Right hindlimb (tissue), 1 donor: ENCODE data around the gene PSMD8.
"Not testable (repeated sequence)": the region's sequence is repeated elsewhere in the genome, so short reads cannot be mapped to it uniquely, and the experiment has no call there.

Source experiments
- DNase-seq: peaks from one replicate; pipeline ENCODE4 v3.0.0-alpha.2; 2018

PSMD8 gene

DNA sequence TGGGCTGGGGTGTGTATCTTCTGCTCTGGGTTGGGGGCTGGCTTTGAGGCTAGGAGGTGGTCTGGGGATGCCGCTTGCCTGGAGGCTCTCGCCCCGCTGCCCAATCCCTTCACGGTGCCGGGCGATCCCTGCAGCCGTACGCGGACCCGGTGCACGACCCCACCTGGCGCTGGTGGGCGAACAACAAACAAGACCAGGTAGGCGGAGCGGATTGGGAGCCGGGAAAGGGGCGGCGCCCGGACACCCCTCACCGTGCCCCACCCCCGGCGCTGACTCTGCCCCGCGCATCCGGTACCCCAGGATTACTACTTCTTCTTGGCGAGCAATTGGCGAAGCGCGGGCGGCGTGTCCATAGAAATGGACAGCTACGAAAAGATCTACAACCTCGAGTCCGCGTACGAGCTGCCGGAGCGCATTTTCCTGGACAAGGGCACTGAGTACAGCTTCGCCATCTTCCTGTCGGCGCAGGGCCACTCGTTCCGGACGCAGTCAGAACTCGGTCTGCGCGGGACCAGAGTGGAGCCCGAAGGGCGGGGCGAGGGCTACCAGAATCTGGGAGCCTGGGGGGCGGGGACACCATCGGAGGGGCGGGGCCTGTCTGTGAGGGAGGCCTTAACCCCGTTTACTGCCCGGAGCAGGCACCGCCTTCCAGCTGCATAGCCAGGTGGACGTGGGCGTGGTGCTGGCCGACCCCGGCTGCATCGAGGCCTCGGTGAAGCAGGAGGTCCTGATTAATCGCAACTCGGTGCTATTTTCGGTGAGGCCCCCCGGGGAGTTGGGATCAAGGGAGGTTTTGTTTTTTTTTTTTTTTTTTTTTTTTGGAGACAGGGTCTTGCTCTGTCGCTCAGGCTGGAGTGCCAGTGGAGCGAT lies 12.1 kb upstream of the PSMD8 start:
- peak; percentile 71 for DNase-seq

DNA sequence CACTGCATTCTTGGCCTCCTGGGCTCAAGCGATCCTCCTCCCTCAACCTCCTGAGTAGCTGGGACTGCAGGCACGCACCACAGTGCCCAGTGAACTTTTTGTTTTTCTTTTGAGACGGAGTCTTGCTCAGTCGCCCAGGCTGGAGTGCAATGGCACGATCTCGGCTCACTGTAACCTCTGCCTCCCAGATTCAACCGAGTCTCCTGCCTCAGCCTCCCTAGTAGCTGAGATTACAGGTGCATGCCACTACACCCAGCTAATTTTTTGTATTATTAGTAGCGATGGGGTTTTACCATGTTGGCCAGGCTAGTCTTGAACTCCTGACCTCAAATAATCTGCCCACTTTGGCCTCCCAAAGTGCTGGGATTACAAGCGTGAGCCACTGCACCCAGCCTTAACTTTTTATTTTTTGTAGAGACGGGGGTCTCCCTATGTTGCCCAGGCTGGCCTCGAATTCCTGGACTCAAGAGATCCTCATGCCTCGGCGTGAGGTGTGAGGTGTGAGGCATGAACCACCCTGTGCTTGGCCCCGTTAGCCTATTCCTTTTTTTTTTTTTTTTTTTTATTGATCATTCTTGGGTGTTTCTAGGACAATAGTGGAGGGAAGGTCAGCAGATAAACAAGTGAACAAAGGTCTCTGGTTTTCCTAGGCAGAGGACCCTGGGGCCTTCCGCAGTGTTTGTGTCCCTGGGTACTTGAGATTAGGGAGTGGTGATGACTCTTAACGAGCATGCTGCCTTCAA lies 11.3 kb upstream of the PSMD8 start:
- DNase-seq, result not testable (repeated sequence)

DNA sequence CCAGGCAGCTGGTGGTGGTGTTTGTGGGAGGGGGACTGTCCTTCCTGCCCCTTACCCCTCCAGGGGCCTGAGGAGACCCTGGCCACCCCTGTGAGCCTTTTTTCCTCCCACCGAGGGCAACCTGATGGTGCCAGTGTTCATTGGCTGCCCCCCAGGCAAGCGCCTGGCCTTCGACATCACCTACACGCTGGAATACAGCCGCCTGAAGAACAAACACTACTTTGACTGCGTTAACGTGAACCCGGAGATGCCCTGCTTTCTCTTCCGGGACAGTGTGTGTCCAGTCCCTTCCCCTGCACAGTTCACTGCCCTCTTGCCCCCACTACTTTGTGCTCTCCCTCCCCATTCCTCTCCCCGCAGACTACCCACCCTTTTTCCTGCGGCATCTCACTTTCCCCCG lies 7.3 kb upstream of the PSMD8 start:
- no peak for DNase-seq

DNA sequence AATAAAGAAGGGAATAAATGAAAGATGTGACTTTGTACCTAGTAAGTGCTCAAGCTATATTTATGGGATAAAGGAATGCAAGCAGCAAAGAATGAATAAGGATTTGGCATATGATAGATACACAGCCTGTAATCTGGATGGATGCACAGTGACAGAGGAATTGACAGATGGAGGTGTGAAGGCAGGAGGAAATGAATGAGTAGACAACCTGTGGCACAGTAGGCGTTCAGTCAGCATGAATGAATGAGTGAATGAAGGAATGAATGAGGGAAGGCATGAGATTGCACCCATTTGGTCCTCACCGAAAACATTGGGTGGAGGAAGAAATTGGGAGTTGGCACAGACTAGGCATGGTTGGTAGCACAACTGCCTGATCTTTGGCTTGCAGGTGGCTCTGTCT lies 4.8 kb upstream of the PSMD8 start:
- DNase-seq, result no peak

DNA sequence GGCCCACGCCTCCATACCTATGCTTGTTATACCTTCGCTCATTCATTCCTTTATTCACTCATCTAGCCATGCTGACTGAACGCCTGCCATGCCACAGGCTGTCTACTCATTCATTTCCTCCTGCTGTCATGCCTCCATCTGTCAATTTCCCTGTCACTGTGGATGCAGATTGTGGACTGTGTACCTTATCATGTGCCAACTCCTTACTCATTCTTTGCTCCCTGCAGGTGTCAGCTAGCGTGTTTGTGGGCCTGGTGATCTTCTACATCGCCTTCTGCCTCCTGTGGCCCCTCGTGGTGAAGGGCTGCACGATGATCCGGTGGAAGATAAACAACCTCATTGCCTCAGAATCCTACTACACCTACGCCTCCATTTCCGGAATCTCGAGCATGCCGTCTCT lies 4.1 kb upstream of the PSMD8 start:
- DNase-seq, result no peak

DNA sequence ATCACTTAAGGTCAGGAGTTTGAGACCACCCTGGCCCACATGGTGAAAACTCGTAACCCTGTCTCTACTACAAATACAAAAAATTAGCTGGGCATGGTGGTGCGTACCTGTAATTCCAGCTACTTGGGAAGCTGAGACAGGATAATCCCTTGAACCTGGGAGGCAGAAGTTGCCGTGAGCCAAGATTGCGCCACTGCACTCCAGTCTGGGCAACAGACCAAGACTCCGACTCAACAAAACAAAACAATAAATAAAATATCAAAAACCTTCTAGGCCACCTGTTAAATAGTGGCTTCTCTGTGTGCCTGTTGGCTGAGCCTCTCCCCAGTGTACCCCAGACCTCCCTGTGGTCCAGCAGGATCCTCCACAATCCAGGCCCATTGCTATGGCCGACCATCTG lies 3.3 kb upstream of the PSMD8 start:
- DNase-seq, result no peak

DNA sequence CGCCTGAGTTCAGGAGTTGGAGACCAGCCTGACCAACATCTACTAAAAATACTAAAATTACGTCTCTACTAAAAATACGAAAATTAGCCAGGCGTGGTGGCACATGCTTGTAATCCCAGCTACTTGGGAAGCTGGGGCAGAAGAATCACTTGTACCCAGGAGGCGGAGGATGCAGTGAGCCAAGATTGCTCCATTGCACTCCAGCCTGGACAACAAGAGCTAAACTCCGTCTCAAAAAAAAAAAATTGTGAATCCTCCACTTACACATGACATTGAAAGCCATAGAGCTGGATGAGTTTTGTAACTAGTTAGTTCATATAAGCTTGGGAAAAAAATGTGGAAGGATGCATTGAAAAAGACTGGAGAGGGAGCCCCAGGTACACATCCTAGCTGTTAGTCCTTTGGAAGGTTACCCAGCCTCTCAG lies 452 bp upstream of the PSMD8 start:
- no peak for DNase-seq

DNA sequence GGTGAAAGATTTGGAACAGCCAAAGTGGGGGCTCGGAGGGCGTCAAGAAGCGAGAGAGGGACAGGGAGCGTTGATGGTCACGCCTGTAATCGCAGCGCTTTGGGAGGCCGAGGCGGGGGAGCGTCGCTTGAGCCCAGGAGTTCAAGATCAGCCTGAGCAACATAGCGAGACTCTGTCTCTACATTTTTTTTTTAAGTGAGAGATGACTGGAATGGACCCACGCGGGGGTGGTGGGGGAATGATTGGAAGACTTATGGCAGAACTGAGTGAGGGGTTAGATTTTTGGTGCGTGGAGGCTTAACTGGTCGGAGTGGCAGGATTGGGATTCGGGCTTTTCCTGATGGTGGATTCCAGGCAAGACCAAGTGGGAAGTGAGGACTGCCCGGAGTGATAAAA lies 725 bp downstream of the PSMD8 start:
- no peak for DNase-seq

DNA sequence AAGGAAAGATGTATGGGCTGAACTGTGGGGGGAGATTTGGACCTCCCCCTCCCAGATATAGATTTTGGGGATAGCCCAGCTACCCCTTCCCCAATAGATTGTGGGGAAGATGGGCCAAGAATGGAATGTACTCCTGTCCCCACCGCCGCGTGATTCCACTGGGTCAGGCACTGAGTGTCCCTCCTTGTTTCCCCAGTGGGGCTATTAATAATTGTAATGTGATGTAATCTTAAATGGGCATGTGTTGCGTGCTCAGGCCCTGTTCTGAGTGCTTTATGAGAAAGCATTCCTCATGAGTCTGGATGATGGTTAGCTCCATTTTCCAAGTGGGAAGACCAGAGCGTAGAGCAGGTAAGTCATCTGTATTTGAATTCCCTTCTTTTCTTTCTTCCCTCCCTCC lies 1.4 kb downstream of the PSMD8 start:
- DNase-seq, result no peak

DNA sequence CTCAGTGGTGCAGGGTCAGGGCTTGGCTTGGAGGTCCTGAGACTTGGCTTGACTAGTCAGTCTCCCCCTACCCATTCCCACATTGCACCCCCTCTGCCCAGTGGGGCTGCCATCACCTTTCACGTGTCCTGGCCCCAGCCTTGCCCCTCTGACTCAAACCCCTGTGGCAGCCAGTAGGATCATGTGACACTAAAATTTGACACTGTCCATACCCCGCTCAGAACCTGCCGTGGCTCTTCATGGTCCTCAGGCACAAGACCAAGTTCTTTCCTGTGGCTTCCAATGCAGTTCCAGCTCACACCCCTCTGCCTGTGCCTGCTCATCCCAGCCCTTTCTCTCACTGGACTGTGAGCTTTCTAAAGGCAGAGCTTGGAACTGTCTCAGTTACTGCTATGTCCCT lies 2.2 kb downstream of the PSMD8 start:
- no peak for DNase-seq

DNA sequence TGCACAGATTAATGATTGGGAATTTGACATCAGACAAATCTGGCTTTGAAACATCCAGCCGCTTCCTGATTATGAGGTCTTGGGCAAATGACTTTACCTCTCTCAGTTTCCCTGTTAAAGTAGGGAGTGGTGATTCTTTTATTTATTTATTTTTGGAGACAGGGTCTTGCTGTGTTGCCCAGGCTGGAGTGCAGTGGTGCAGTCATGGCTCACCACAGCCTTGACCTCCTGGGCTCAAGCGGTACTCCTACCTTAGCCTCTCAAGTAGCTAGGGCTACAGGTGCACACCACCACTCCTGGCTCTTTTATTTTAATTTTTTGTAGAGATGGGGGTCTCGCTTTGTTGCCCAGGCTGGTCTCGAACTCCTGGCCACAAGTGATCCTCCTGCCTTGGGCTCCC lies 2.7 kb downstream of the PSMD8 start:
- DNase-seq, result no peak

DNA sequence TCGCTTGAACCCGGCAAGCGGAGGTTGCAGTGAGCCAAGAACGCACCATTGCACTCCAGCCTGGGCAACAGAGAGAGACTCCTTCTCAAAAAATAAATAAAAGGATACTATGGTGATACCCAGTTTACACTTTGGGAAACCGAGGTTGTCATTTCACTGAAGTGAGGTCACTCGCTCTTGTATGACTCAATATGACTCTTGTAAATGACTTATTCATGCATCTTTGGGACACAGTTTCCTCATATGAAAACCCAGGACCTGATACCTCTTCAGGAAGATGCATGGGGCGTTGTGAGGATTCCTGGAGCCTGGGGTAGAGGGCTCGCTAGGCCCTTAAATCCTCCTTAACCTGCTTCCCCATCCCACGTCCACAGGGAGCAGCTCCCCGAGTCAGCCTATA lies 4.5 kb downstream of the PSMD8 start:
- DNase-seq, result no peak

DNA sequence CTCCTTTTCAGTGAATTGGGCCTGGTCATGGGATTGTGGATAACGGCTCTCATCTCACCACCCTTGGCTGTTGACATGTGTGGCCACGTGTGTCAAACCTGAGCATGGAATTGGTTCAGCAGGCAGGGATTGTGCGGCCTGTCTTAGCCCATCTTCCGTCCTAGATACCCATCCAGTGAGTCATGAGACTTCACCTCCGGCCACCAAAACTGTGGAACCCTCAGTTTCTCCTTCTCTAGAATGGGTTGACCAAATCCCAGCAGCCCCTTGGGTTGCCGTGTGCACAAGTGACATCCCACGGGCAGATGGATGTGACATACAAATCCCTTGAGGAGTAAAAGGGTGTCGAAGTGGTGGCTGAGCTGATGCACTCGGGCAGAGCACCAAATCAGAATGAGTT lies 6.8 kb downstream of the PSMD8 start:
- no peak for DNase-seq

DNA sequence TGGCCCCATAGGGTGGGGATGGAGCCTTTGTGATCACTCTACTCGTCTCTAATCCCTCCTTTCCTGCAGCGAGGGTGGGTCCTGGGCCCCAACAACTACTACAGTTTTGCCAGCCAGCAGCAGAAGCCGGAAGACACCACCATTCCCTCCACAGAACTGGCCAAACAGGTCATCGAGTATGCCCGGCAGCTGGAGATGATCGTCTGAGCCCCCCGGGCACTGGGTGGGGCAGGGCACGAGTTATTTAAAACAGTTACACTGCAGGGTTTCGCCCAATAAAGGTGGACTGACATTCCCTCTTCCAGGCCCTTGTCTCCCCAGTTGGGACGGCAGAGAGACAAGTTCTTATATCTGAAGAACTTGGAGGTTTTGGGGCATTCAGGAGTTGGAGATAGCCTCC lies 8.8 kb downstream of the PSMD8 start:
- DNase-seq, result no peak

DNA sequence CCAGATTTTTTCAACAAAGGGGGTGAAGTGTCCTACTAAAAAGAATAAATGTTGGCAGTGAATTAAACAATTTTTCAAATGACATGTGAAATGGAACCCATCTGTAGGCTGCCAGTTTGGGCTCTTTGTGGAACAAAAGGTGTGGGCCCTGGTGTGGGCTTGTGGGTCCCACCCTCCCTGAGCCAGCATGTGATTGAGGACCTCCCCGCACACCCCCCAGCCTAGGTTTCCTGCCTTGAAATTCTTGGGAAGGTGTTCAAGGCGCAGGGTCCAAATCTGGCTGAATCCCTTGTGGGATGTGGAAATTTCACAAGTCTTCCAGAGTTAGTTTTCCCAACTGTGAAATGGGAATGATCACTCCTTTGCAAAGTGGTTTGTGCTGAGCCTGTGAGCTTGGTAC lies 9.4 kb downstream of the PSMD8 start:
- no peak for DNase-seq

DNA sequence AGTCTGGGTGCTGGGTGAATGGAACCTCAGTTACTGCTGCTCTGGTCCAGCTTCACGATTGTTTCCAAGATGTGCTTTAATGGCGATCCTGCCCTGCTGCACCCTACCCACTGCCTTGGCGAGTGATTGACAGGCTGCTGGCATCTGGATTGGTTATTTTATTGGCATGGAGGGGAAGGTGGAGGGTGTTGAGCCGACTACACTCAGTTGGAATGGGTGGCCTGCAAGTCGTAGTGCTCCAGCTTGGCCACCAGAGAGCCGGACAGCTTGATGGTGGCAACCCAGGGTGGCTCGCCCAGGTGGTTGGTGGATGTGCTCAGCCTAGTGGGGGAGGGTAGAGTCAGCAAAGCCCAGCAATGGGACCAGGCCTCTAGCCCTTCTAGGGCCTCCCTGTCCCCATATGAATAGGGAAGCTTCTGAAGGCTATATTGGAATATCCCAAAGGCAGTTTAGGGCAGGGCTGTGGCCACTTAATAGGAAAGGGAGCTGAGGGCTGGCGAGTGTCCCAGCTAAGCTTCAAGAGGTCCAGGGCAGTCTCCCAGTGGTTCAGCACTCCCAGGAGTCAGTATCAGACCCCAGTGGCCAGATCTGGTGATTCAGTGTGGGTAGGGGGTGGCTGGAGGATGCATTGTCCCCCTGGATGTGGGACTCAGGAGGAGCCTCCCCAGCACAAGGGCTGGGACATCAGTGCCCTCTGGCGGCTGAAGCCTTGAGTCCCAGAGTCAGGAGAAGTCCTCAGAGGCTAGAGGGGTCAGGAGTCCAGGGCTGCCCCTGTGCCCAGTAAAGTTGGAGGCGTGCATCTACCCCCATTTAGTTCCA lies 10.0 kb downstream of the PSMD8 start:
- peak; percentile 36 for DNase-seq

DNA sequence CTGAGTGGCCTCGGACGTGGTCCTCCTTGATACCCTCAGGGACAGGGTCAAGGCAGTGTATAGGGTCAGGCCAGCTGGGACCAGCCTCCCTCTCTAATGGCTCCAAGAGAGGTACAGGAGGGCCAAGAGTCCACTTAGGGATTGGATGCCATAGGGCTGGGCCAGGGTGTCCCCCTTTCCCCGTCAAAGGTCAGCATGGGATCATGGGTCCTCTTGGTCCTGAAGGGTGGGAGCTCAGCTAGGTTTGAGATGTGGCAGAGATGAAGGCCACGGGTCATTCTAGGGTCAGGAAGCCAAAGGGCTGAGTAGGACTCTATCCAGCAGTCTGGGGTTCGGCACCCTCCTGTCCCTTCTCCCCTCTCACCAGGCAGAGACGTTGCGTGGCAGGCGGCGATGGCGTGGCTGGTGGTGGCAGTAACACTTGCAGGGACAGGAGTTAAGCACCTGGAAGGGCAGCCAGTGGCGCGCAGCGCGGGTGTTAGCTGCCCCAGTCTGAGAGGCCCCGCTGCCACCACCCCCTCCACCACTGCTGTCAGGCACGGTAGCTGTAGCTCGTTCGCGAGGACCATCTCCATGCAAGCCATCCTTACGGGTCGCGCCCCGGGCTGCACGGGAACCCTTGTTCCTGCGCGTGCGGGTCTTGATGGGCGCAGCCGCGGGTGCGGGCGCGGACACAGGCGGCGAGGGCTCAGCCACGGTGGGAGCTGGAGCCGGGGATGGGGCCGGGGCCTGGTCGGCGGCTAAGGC lies 10.9 kb downstream of the PSMD8 start:
- DNase-seq, result no peak

DNA sequence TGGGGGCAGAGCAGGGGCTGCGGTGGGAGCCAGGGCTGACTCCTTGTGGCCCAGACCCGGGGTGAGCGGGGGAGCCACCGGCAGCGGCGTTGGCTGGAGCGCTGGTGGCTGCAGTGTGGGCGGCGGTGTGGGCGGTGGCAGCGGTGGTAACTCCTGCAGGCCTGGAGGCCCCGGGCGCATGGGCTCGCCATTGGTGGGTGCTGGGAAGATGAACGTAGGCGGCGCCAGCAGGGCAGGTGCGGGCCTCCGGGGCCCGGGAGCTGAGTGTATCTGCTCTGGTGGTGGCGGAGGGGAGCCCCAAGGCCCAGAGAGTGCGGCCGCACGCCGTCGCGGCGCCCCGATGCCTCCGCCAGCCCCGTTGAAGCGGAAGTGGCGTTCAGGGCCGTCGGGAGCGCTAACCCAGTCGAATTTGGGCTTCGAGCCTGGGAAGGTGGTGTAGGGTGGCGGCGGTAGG lies 11.5 kb downstream of the PSMD8 start:
- peak; percentile 36 for DNase-seq

DNA sequence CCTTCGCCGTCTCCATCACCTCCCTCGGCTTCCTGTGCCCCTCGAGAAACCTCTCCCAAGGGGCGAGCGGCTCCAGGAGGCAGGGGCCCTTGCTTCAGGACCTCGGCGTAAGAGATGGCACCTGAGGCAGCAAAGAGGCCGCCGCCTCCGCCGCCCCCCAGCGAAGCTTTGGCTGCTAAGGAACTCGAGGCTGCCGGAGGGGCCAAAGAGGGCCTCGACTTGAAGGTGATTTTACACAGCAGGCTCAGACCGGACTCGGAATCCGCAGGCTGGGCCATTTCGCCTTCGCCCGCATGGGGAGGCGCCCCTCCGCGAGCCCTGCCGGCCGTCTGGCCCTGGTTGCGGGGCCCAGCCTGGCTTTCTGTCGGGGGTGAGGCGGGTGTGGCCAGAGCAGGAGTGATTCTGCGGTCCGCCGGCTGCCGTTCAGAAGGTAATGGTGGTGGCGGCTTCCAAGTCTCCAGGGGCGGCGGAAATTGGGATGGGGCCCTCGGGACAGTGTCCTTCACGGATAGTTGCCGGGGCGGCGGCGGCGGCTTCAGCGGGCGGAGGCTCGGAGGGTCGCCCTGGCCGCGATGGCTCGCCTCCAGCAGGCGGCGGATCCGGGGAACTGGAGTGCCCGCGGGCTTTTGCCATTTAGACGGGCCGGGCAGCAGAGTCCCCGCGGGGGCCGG lies 12.1 kb downstream of the PSMD8 start:
- DNase-seq, result peak; percentile 47

DNA sequence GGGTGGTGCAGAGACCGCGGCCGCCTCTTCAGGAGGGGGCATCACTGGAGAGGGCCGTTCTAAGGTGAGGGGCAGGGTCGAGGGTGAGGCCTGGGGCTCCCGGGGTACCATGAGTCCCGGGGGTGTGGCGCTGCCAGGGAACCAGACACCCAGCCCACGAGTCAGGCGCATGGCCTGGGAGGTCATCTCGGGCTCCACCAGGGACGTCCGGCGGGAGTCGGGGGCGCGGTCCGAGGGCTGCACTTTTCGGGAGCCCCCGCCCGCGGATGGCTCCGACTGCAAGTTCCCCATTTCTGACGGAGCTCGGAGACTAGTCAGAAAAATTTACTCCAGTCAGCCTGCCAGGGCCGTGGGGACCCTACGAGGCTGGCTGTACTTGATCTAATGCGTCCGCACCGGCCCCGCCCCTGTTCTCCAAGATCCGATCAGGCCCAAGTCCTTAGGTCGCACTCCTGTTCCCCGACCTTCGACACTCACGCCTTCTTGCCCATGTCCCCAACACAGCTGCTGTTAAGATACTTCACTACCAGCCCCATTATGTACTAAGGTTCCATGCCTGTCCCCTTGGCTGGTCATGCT lies 12.7 kb downstream of the PSMD8 start:
- peak; percentile 38 for DNase-seq

DNA sequence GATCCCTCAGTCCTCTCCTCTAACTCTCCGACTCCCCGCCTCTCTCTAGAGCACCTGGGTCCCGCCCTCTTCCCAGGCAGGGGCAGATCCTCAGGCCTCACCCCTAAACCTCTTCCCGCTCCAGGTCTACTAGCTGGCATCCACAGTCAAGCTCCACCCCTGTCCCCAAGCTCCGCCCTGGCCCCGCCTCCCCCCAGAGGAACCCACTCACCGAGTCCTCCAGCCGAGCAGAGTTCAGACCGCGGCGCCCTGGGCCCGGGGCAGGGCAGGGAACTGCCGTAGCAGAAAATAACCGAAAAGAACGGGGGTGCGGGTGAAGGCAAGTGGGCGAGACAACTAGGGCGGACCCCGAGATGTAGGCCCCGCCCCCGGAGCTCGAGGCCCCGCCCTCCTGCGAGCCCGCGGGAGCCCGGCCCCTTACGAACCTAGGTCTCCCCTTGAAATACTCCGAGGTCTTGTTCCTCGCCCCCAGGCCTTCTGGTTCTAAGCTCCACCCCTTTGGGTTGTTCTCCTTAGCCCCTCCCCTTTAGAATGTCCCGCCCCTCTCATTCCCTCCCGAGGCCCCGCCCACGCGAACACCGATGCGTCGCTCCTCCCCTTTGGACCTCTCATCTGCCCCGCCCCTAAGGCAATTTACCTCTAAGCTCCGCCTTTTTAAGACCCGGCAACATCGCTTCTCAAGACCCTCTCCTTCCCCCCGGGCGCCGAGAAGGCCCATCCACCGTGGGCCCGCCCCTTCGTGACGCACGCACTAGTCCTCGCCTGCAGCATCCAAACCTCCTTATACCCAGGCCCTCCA lies 13.4 kb downstream of the PSMD8 start, which contains the start of gene GGN:
Gene GGN, minus strand, starts transcription at position 485 of the 799 bp plus-strand sequence. CDS start 773 bp downstream, outside the sequence.
- peak; percentile 72 for DNase-seq
